HepG2 (cell line): ENCODE data around the gene EXOC3L4.

Source experiments
- KDM4B ChIP-seq: sonication (generic); formaldehyde crosslinking; IDR thresholded peaks from 2 replicates; pipeline ENCODE4 v1.4.0; 2020; ENCODE audit warnings: missing genetic modification reagents
- MIER2 ChIP-seq: IDR thresholded peaks from 2 replicates; pipeline ENCODE4 v1.6.1; 2016; ENCODE audit warnings: missing biosample characterization, missing genetic modification reagents
- RELA ChIP-seq: sonication (generic); formaldehyde crosslinking; IDR thresholded peaks from 2 replicates; pipeline ENCODE4 v1.4.0; 2020; ENCODE audit warnings: missing genetic modification reagents

DNA sequence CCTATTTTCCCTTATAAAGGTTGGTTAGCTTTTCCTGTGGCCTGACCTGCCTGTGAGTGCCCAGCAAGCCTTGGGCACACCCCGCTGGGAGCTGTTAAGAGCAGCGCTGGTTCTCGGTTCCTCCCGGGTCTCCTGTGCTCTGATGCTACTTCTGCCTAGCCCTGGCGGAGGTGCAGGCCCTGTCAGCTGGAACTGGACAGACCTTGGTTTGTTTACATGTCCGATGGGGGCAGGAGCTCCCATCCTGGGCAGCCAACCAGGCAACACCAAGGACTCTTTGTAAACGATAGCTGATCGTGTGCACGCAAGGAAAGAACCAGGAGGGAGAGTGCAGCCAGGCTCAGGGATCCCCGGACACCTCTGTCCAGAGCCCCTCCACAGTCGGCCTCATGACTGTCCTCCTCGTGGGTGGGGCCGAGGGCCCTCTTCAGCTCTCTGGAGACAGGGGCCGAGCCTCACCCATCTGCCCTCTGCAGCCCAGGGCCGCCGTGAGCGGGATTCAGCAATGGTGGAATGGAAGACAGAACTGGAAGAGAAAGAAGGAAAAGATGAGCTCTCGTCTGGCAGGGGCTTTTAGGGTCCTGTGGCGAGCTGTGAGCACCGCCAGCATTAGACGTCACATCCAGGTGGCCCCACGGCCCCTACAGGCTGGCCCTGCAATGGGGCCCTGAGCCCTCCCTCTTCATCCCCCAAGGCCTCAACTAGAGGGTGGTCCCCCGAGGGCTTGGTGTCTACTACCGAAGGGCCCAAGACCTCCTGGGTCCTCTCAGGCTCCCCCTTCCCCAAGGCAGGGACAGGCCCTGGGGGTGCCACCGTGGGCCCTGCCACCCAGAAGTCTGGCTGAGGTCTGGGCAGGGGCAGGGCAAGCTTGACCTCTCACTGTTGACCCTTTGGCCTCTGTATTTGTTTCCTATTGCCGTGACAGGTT, 41.1 kb downstream of the EXOC3L4 start:
- no peak for TF ChIP-seq RELA
- no peak for TF ChIP-seq MIER2 (CRISPR knock-in tag)
- TF ChIP-seq KDM4B (CRISPR knock-in tag), result no peak
